Measurements from ENCODE around the gene NDUFA3. TPM values are rescaled to one million over a fixed set of nuclear protein-coding genes. Genes with fewer than 3 reads are reported as not detected.

Gene NDUFA3
- total RNA-seq, 2 donors from 2014 or later = 196 to 229 TPM

DNA sequence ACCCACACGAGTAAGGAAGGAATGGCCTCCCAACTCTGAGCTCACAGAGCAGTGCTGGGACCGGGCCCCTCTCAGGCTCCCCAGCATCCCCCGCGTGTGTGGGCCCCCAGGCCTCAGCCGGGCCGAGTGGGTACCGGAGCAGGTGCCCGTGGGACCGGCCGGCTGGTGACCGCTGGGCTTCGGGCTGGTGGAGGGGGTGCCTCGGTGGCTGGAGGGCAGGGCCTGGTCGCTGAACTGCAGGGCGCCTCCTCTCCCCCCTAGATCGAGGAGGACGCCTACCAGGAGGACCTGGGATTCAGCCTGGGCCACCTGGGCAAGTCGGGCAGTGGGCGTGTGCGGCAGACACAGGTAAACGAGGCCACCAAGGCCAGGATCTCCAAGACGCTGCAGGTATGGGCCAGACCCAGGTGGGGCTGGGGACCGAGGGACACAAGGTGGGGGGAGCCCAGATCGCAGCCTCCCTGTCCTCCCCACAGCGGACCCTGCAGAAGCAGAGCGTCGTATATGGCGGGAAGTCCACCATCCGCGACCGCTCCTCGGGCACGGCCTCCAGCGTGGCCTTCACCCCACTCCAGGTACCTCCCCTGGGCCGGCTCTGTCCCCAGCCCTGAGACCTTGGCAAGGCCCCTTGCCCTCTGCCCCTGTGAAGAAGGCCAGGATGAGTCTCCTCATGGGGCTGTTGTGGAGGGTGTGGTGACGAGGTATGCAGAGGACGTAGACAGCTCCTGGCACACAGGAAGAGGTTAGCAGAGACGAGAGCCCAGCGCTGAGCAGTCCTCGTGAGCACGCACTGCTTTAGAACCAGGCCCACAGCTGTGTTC, 26.4 kb downstream of the NDUFA3 start:
- 96 to 99% methylated on average over 16 to 41 of the region's 41 CpGs for WGBS, 2 experiments (ENCODE audit: insufficient coverage in 1 of 2, insufficient read length in 1 of 2)
- Histone ChIP-seq H3K36me3 (ENCODE audit: control insufficient read depth, insufficient read depth, low read length) (peaks cover 51% of the 10 kb centered on the region), H3K4me1 (ENCODE audit: control insufficient read depth, insufficient read depth, low read length) (no peaks in the 10 kb centered on the region), H3K9me3 (ENCODE audit: control insufficient read depth, low read length) (peaks cover 5% of the 10 kb centered on the region), H3K27ac (ENCODE audit: low read depth, low read length) (no peak overlapping the region), H3K9ac (ENCODE audit: extremely low read depth, low read length, poor library complexity, severe bottlenecking) (no peak overlapping the region), H3K27me3 (ENCODE audit: control insufficient read depth, insufficient read depth, low read length, poor library complexity, severe bottlenecking) (no peaks in the 10 kb centered on the region), H3K4me3 (ENCODE audit: low read length) (no peak overlapping the region)
- peaks cover 2% of the 10 kb centered on the region for H3K9me3 Mint-ChIP-seq
- no peaks in the 10 kb centered on the region for H3K27me3 Mint-ChIP-seq (ENCODE audit: insufficient read depth)
- no peaks in the 10 kb centered on the region for H3K4me1 Mint-ChIP-seq
- H3K27ac Mint-ChIP-seq = no peak overlapping the region
- H3K4me3 Mint-ChIP-seq = no peak overlapping the region
- TF ChIP-seq, protein P1, sequence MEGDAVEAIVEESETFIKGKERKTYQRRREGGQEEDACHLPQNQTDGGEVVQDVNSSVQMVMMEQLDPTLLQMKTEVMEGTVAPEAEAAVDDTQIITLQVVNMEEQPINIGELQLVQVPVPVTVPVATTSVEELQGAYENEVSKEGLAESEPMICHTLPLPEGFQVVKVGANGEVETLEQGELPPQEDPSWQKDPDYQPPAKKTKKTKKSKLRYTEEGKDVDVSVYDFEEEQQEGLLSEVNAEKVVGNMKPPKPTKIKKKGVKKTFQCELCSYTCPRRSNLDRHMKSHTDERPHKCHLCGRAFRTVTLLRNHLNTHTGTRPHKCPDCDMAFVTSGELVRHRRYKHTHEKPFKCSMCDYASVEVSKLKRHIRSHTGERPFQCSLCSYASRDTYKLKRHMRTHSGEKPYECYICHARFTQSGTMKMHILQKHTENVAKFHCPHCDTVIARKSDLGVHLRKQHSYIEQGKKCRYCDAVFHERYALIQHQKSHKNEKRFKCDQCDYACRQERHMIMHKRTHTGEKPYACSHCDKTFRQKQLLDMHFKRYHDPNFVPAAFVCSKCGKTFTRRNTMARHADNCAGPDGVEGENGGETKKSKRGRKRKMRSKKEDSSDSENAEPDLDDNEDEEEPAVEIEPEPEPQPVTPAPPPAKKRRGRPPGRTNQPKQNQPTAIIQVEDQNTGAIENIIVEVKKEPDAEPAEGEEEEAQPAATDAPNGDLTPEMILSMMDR (conservative IDR thresholded peaks at IDR 0.05) = no peak
- peaks cover 56% of the 10 kb centered on the region for H3K36me3 Mint-ChIP-seq (ENCODE audit: low read depth)
- no peak for DNase-seq

DNA sequence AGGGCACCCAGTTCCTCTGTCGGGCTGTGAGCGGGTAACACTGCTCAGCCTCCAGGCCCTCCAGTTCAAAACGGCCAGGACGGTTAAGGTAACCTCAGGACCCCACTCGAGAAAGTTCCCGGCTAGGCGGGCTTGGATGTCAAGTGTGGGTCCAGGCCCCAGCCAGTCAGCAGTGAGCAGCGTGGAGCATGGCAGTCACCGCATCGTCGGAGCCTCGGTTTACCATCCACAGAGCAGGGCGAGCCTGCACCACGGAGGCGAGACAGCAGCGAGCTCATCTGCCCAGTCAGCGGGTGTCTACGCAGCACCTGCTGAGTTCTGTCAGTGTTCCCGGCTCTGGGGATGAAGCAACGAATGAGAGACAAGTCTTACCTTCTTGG, 27.0 kb downstream of the NDUFA3 start:
- H3K27ac Mint-ChIP-seq = no peak overlapping the region
- H3K4me3 Mint-ChIP-seq = no peak overlapping the region
- DNase-seq = no peak

DNA sequence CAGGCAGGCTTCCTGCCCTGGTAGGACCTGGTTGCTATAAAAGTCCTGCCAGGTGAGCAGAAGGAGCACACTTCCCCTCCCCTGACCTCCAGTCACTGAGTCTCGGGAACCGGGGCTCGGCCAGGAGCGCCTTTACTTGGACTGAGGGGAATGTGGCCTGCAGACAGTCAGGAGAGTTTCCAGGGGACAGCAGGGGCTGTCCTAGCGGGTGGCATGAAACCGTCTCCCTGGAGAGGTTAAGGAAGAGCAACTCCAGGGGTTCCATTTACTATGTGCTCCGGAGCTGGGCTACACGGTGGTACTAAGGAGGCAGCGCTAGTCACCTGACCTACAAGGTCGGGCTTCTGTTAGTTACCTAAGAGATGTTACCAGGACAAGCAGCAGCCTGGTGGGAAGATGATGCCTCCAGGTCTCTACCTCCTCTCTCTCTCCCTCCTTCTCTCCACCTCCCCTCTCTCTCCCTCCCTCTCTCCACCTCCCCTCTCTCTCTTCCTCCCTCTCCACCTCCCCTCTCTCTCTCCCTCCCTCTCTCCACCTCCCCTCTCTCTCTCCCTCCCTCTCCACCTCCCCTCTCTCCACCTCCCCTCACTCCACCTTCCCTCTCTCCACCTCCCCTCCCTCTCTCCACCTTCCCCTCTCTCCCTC, 30.8 kb downstream of the NDUFA3 start:
- TF ChIP-seq, protein P1 (conservative IDR thresholded peaks at IDR 0.05) = no peak
- peaks cover 8% of the 10 kb centered on the region for H3K9me3 Mint-ChIP-seq
- H3K9me3 ChIP-seq (ENCODE audit: control insufficient read depth, low read length) = peaks cover 5% of the 10 kb centered on the region
- H3K27me3 Mint-ChIP-seq (ENCODE audit: insufficient read depth) = no peaks in the 10 kb centered on the region
- no peaks in the 10 kb centered on the region for H3K4me1 ChIP-seq (ENCODE audit: control insufficient read depth, insufficient read depth, low read length)
- peak; percentile 90 for DNase-seq
- H3K4me3 Mint-ChIP-seq = no peak overlapping the region
- H3K27ac ChIP-seq (ENCODE audit: low read depth, low read length) = no peak overlapping the region
- H3K4me3 ChIP-seq (ENCODE audit: low read length) = no peak overlapping the region
- no peak overlapping the region for H3K27ac Mint-ChIP-seq
- no peak overlapping the region for H3K9ac ChIP-seq (ENCODE audit: extremely low read depth, low read length, poor library complexity, severe bottlenecking)
- H3K27me3 ChIP-seq (ENCODE audit: control insufficient read depth, insufficient read depth, low read length, poor library complexity, severe bottlenecking) = no peaks in the 10 kb centered on the region
- H3K4me1 Mint-ChIP-seq = peaks cover 7% of the 10 kb centered on the region
- 90 to 95% methylated on average over 9 to 10 of the region's 10 CpGs for WGBS, 2 experiments (ENCODE audit: insufficient coverage in 1 of 2, insufficient read length in 1 of 2)
- H3K36me3 ChIP-seq (ENCODE audit: control insufficient read depth, insufficient read depth, low read length) = peaks cover 23% of the 10 kb centered on the region
- peaks cover 28% of the 10 kb centered on the region for H3K36me3 Mint-ChIP-seq (ENCODE audit: low read depth)

More for the DNA sequence above, 27.0 kb downstream of the NDUFA3 start:
- no peaks in the 10 kb centered on the region for H3K4me1 Mint-ChIP-seq
- H3K9me3 Mint-ChIP-seq = peaks cover 7% of the 10 kb centered on the region
- Histone ChIP-seq H3K9me3 (ENCODE audit: control insufficient read depth, low read length) (peaks cover 5% of the 10 kb centered on the region), H3K36me3 (ENCODE audit: control insufficient read depth, insufficient read depth, low read length) (peaks cover 49% of the 10 kb centered on the region), H3K9ac (ENCODE audit: extremely low read depth, low read length, poor library complexity, severe bottlenecking) (no peak overlapping the region), H3K27ac (ENCODE audit: low read depth, low read length) (no peak overlapping the region), H3K4me3 (ENCODE audit: low read length) (no peak overlapping the region), H3K4me1 (ENCODE audit: control insufficient read depth, insufficient read depth, low read length) (no peaks in the 10 kb centered on the region), H3K27me3 (ENCODE audit: control insufficient read depth, insufficient read depth, low read length, poor library complexity, severe bottlenecking) (no peaks in the 10 kb centered on the region)
- peaks cover 56% of the 10 kb centered on the region for H3K36me3 Mint-ChIP-seq (ENCODE audit: low read depth)
- 95% methylated on average over 14 to 20 of the region's 20 CpGs for WGBS, 2 experiments (ENCODE audit: insufficient coverage in 1 of 2, insufficient read length in 1 of 2)
- TF ChIP-seq, protein P1 (conservative IDR thresholded peaks at IDR 0.05) = no peak
- no peaks in the 10 kb centered on the region for H3K27me3 Mint-ChIP-seq (ENCODE audit: insufficient read depth)
